Upper lobe of left lung (tissue), 6 donors: ENCODE data around the gene IL1RAPL1. TPM values are rescaled to one million over a fixed set of nuclear protein-coding genes. Genes with fewer than 3 reads are reported as not detected.

Experiments used
- ATAC-seq, 2 donors: fragments of 200-7000 bp; cut with Tn5 transposase; one replicate each; pipeline ENCODE4 v1.9.1; 2022; ENCODE audit warnings: mild to moderate bottlenecking in 2 of 2, moderate library complexity in 2 of 2; ENCODE audit not compliant: low FRiP score in 2 of 2
- DNase-seq, 2 donors: peaks; one replicate each; pipeline ENCODE4 v3.0.0-alpha.2; 2019 to 2020
- H3K27ac ChIP-seq, 4 donors: fragments of 200-600 bp; sonication (generic); one replicate each; pipeline ENCODE4 v1.5.1; 2016 to 2019
- H3K27me3 ChIP-seq, 4 donors: fragments of 200-600 bp; sonication (generic); one replicate each; pipeline ENCODE4 v1.5.1; 2017 to 2019
- H3K36me3 ChIP-seq, 4 donors: fragments of 200-600 bp; sonication (generic); one replicate each; pipeline ENCODE4 v1.5.1; 2016 to 2019
- H3K4me1 ChIP-seq, 4 donors: fragments of 200-600 bp; sonication (generic); one replicate each; pipeline ENCODE4 v1.5.1; 2018 to 2019
- H3K4me3 ChIP-seq, 4 donors: fragments of 200-600 bp; sonication (generic); one replicate each; pipeline ENCODE4 v1.5.1; 2017 to 2019; ENCODE audit warnings: mild to moderate bottlenecking in 2 of 4, moderate library complexity in 1 of 4
- H3K9me3 ChIP-seq, 4 donors: fragments of 200-600 bp; sonication (generic); one replicate each; pipeline ENCODE4 v1.5.1; 2018 to 2019
- EP300 ChIP-seq, 4 donors: sonication (generic); formaldehyde crosslinking; IDR thresholded peaks; one replicate each; pipeline ENCODE4 v1.5.1; 2017; ENCODE audit warnings: antibody characterized with exemption in 4 of 4, control low read depth in 2 of 4
- POLR2A ChIP-seq, 4 donors: fragments of 450-650 bp; IDR thresholded peaks; one replicate each; pipeline ENCODE4 v1.5.1; 2016 to 2017; ENCODE audit warnings: antibody characterized with exemption in 4 of 4, mild to moderate bottlenecking in 2 of 4
- POLR2AphosphoS5 ChIP-seq, 2 donors: sonication (generic); formaldehyde crosslinking; IDR thresholded peaks; one replicate each; pipeline ENCODE4 v1.5.1; 2017; ENCODE audit warnings: antibody characterized with exemption in 2 of 2
- WGBS, 2 donors: methylation state at CpG; one replicate each; pipeline ENCODE4 v1.1.5; 2017 to 2018; 5-methylcytosine and 5-hydroxymethylcytosine counted together
- total RNA-seq, 6 donors: library from RNA; depleted of rRNA in 4 of 6; stranded (reverse); fragments of >200 nt in 4 of 6; gene quantifications; one replicate each; pipeline versions ENCODE4 v1.1.0 to v1.2.1, GENCODE V29; 2016 to 2021
- TF ChIP-seq, protein P1 (sequence below), 6 experiments: fragments of 450-650 bp in 4 of 6; fragments of 200-600 bp in 2 of 6; sonication (generic) in 2 of 6; IDR thresholded peaks; one replicate each; pipeline ENCODE4 v1.5.1; 2016 to 2019; ENCODE audit warnings: antibody characterized with exemption in 6 of 6
- donor health status: DM: no; HTN: no; CAD: no; lungs with moderate emphysema.
- donor health status: DM: no; HTN: yes; CAD: no; lungs with severe emphysema.

The IL1RAPL1 gene
- total RNA-seq, 6 donors from 2014 or later = 0.09 to 0.46 (median 0.33) TPM; not detected in 3

DNA sequence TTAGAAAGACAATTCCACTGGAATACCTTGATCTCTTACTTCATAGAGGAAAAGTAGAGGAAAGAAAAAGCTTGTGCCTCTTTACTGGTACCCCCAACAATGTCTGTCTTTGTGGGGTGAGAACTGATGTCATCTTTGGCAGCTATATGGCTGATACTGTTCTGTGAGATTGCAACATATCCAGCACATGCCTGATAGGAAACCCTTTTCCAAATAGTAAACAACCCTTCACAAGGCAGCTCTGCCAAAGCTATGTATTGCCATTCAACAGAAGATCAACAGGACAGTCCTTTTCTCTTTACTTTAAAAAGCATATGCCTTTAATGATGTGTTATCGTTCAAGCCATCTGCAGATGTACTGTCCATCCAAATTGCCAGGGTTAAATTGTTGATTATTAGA lies 105.9 kb downstream of the IL1RAPL1 start:
- 71 to 82% methylated on average over 1 of the region's 1 CpG for WGBS, 2 donors
- no peaks in the 10 kb centered on the region for H3K4me1 ChIP-seq
- H3K36me3 ChIP-seq = no peaks in the 10 kb centered on the region
- no peaks in the 10 kb centered on the region for H3K9me3 ChIP-seq
- no peak overlapping the region for H3K4me3 ChIP-seq
- no peaks in the 10 kb centered on the region for H3K27me3 ChIP-seq
- TF ChIP-seq, protein P1, sequence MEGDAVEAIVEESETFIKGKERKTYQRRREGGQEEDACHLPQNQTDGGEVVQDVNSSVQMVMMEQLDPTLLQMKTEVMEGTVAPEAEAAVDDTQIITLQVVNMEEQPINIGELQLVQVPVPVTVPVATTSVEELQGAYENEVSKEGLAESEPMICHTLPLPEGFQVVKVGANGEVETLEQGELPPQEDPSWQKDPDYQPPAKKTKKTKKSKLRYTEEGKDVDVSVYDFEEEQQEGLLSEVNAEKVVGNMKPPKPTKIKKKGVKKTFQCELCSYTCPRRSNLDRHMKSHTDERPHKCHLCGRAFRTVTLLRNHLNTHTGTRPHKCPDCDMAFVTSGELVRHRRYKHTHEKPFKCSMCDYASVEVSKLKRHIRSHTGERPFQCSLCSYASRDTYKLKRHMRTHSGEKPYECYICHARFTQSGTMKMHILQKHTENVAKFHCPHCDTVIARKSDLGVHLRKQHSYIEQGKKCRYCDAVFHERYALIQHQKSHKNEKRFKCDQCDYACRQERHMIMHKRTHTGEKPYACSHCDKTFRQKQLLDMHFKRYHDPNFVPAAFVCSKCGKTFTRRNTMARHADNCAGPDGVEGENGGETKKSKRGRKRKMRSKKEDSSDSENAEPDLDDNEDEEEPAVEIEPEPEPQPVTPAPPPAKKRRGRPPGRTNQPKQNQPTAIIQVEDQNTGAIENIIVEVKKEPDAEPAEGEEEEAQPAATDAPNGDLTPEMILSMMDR (IDR thresholded peaks at IDR 0.05) = no peak
- TF ChIP-seq POLR2AphosphoS5 (IDR thresholded peaks at IDR 0.05) (no peak), POLR2A (IDR thresholded peaks at IDR 0.05) (no peak), EP300 (IDR thresholded peaks at IDR 0.05) (no peak)
- DNase-seq (no peak), ATAC-seq (no peak)
- H3K27ac ChIP-seq = no peak overlapping the region

DNA sequence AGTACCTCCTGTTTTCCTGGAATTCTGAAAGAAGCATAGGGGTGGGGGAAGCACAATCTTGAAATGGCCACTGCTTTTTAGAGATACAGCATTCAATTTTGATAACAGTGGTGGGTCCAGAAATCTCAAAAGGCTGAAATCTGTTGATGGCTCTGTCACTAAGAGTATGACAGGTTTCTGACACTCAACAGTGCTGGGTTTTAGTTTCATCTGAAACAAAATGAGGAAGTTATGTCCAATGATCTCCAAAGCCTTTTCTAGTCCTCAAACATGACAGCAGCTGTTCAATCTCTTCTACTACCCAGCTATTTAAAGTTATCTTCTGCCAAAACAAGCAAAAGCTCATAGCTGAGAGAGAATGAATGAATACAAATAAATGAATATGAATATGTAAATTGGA lies 110.5 kb downstream of the IL1RAPL1 start:
- Histone ChIP-seq H3K9me3 (no peaks in the 10 kb centered on the region), H3K27ac (no peak overlapping the region), H3K4me1 (no peaks in the 10 kb centered on the region), H3K36me3 (no peaks in the 10 kb centered on the region), H3K27me3 (no peaks in the 10 kb centered on the region), H3K4me3 (no peak overlapping the region)
- ATAC-seq (no peak), DNase-seq (no peak)
- TF ChIP-seq EP300 (IDR thresholded peaks at IDR 0.05) (no peak), POLR2AphosphoS5 (IDR thresholded peaks at IDR 0.05) (no peak), POLR2A (IDR thresholded peaks at IDR 0.05) (no peak)
- TF ChIP-seq, protein P1 (IDR thresholded peaks at IDR 0.05) = no peak

DNA sequence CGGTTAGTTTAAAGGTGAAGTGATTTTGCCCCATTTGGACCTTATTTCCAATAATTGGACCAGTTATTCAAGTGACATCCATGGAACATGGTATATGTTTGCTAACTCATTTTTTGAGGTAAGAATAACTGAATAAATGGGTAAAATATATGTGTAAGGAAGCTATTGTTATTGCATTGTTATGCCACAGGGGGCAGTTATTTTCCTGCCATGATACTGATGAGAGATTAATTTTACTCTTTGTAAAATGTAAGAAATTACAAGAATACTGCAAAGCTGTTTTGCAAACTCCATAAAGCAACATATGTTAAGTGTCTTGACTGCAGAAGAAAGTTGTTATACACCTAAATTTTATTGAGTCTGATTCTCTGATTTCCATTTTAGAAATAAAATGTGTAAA lies 114.0 kb downstream of the IL1RAPL1 start:
- H3K36me3 ChIP-seq = no peaks in the 10 kb centered on the region

DNA sequence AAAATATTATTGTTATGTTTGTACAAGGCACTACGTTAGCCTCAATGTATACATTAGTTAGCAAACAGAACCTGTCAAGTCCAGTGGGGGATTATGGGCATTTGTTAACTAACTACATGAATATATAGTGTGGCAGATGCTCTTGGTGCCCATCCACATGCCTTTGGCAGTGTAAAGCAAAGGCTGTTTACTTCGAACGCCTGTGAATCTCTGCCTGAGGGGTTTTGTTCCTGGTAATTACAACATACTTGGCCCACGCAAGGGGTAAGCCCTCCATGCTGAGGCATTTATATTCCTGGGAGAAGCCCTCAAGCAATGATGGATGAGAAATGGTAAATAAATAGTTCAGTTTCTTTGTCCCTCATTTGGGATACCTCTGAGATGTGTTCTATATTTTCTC lies 119.7 kb downstream of the IL1RAPL1 start:
- 46 to 56% methylated on average over 4 of the region's 4 CpGs for WGBS, 2 donors
- no peak overlapping the region for H3K4me3 ChIP-seq
- ATAC-seq (no peak), DNase-seq (no peak)
- no peak overlapping the region for H3K27ac ChIP-seq
- peaks cover 0 to 3% (median 0%) of the 10 kb centered on the region in 4 donors for H3K9me3 ChIP-seq
- H3K27me3 ChIP-seq = no peaks in the 10 kb centered on the region
- no peak for TF ChIP-seq EP300 (IDR thresholded peaks at IDR 0.05)
- no peak for TF ChIP-seq POLR2AphosphoS5 (IDR thresholded peaks at IDR 0.05)
- TF ChIP-seq, protein P1 (IDR thresholded peaks at IDR 0.05) = no peak
- TF ChIP-seq POLR2A (IDR thresholded peaks at IDR 0.05) = no peak
- no peaks in the 10 kb centered on the region for H3K4me1 ChIP-seq
- H3K36me3 ChIP-seq = no peaks in the 10 kb centered on the region

More for the DNA sequence above, 114.0 kb downstream of the IL1RAPL1 start:
- Histone ChIP-seq H3K4me3 (no peak overlapping the region), H3K27ac (no peak overlapping the region), H3K4me1 (no peaks in the 10 kb centered on the region), H3K9me3 (no peaks in the 10 kb centered on the region), H3K27me3 (no peaks in the 10 kb centered on the region)
- DNase-seq = no peak
- WGBS, 2 donors = 85% methylated on average over 1 of the region's 1 CpG; no CpG with 5 or more reads in 1 of the 2 donors
- ATAC-seq = no peak
- TF ChIP-seq, protein P1 (IDR thresholded peaks at IDR 0.05) = no peak
- TF ChIP-seq POLR2A (IDR thresholded peaks at IDR 0.05) (no peak), POLR2AphosphoS5 (IDR thresholded peaks at IDR 0.05) (no peak), EP300 (IDR thresholded peaks at IDR 0.05) (no peak)

DNA sequence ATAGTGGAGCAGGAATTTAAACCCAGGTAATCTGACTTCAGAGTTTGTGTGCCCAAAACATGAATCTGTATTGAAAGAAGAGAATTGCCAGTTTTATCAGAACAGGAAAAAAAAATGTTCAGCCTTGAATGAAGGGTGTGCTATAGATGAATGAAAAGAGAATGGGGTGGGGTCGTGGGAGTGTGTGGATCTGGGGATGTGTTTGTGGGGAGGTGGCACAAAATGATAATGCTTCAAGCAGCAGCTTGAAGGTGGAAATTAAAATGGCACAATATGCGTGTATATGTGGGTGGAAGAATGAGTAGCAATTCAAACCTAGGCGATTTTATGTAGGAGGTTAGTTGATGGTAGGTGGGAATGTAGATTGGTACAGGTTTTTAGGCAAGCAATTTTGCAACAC lies 122.2 kb downstream of the IL1RAPL1 start:
- no peak overlapping the region for H3K27ac ChIP-seq
- H3K36me3 ChIP-seq = no peaks in the 10 kb centered on the region
- no peak for TF ChIP-seq EP300 (IDR thresholded peaks at IDR 0.05)
- TF ChIP-seq, protein P1 (IDR thresholded peaks at IDR 0.05) = no peak
- TF ChIP-seq POLR2AphosphoS5 (IDR thresholded peaks at IDR 0.05) = no peak
- TF ChIP-seq POLR2A (IDR thresholded peaks at IDR 0.05) = no peak
- 36 to 62% methylated on average over 3 of the region's 3 CpGs for WGBS, 2 donors
- ATAC-seq (no peak), DNase-seq (no peak)
- H3K9me3 ChIP-seq = peaks cover 0 to 7% (median 0%) of the 10 kb centered on the region in 4 donors
- H3K27me3 ChIP-seq = no peaks in the 10 kb centered on the region
- H3K4me1 ChIP-seq = no peaks in the 10 kb centered on the region
- H3K4me3 ChIP-seq = no peak overlapping the region
